CD14-positive monocyte (primary cell): Measurements from ENCODE around the gene UBR3. TPM values are rescaled to one million over a fixed set of nuclear protein-coding genes. Genes with fewer than 3 reads are reported as not detected.
"Not testable (repeated sequence)": the region's sequence is repeated elsewhere in the genome, so short reads cannot be mapped to it uniquely, and the experiment has no call there.

Experiments
- DNase-seq, 3 donors: peaks; one replicate each; pipeline ENCODE4 v3.0.0-alpha.2; 2011 to 2022
- H2AFZ ChIP-seq: 2 replicates; pipeline ENCODE4 v1.6.0; 2012; ENCODE audit warnings: mild to moderate bottlenecking, low read depth, low read length, inconsistent platforms; ENCODE audit not compliant: insufficient read depth, poor library complexity, severe bottlenecking
- H3K27ac ChIP-seq, 2 donors: 1 replicate in 1 of 2; 2 replicates in 1 of 2; pipeline ENCODE4 v1.5.1; 2012 to 2013; ENCODE audit warnings: low read length in 2 of 2, control low read depth in 1 of 2, inconsistent platforms in 1 of 2, low read depth in 1 of 2, mild to moderate bottlenecking in 1 of 2
- H3K27me3 ChIP-seq, 2 donors: one replicate each; pipeline versions ENCODE4 v1.6.0 to v1.6.1; 2011 to 2013; ENCODE audit warnings: low read length in 2 of 2; ENCODE audit not compliant: control insufficient read depth in 2 of 2, insufficient read depth in 2 of 2
- H3K36me3 ChIP-seq, 2 donors: replicated peaks in 1 of 2; 1 replicate in 1 of 2; 2 replicates in 1 of 2; pipeline versions ENCODE4 v1.5.1 to v1.6.1; 2012 to 2013; ENCODE audit warnings: low read length in 2 of 2, control low read depth in 1 of 2, inconsistent platforms in 1 of 2, mild to moderate bottlenecking in 1 of 2; ENCODE audit not compliant: insufficient read depth in 2 of 2, control insufficient read depth in 1 of 2
- H3K4me1 ChIP-seq, 2 donors: 1 replicate in 1 of 2; 2 replicates in 1 of 2; pipeline versions ENCODE4 v1.5.1 to v1.6.1; 2012 to 2013; ENCODE audit warnings: low read length in 2 of 2, control low read depth in 1 of 2, inconsistent platforms in 1 of 2, mild to moderate bottlenecking in 1 of 2, moderate library complexity in 1 of 2; ENCODE audit not compliant: insufficient read depth in 2 of 2, control insufficient read depth in 1 of 2
- H3K4me2 ChIP-seq: replicated peaks from 2 replicates; pipeline ENCODE3; 2012; ENCODE audit warnings: low read length, moderate library complexity, mild to moderate bottlenecking; ENCODE audit not compliant: poor library complexity, severe bottlenecking; ENCODE audit errors: extremely low read depth
- H3K4me3 ChIP-seq, 3 experiments: fragments of 200-600 bp in 1 of 3; sonication (generic) in 1 of 3; replicated peaks in 1 of 3; 1 replicate in 2 of 3; 2 replicates in 1 of 3; pipeline ENCODE4 v1.5.1; 2011 to 2013; ENCODE audit warnings: low read length in 3 of 3, mild to moderate bottlenecking in 3 of 3, control low read depth in 2 of 3, low read depth in 2 of 3, inconsistent platforms in 1 of 3, moderate library complexity in 1 of 3
- H3K79me2 ChIP-seq: 2 replicates; pipeline ENCODE4 v1.6.0; 2012; ENCODE audit warnings: mild to moderate bottlenecking, control low read depth, inconsistent platforms, low read length, moderate library complexity; ENCODE audit not compliant: insufficient read depth
- H3K9ac ChIP-seq: 2 replicates; pipeline ENCODE4 v1.6.0; 2017; ENCODE audit warnings: low read length, mild to moderate bottlenecking; ENCODE audit not compliant: insufficient read depth, poor library complexity, severe bottlenecking
- H3K9me3 ChIP-seq, 2 donors: replicated peaks in 1 of 2; 1 replicate in 1 of 2; 2 replicates in 1 of 2; pipeline versions ENCODE4 v1.5.1 to v1.6.1; 2012 to 2013; ENCODE audit warnings: low read length in 2 of 2, control low read depth in 1 of 2; ENCODE audit not compliant: control insufficient read depth in 1 of 2, insufficient read depth in 1 of 2
- H4K20me1 ChIP-seq: 2 replicates; pipeline ENCODE4 v1.6.0; 2012; ENCODE audit warnings: mild to moderate bottlenecking, low read length, control low read depth, moderate library complexity; ENCODE audit not compliant: insufficient read depth
- H3K27ac Mint-ChIP-seq, 7 donors: one replicate each; pipeline ENCODE4 v1.8.0; 2020; ENCODE audit warnings: mild to moderate bottlenecking in 7 of 7, mixed read lengths in 7 of 7, moderate library complexity in 6 of 7, inconsistent platforms in 2 of 7
- H3K27me3 Mint-ChIP-seq, 3 donors: one replicate each; pipeline ENCODE4 v1.8.0; 2021 to 2022; ENCODE audit warnings: low read depth in 3 of 3, mild to moderate bottlenecking in 3 of 3, mixed read lengths in 3 of 3, moderate library complexity in 3 of 3, inconsistent platforms in 1 of 3
- H3K36me3 Mint-ChIP-seq, 2 donors: one replicate each; pipeline ENCODE4 v1.8.0; 2020; ENCODE audit warnings: mixed read lengths in 2 of 2, inconsistent platforms in 1 of 2, mild to moderate bottlenecking in 1 of 2
- H3K4me1 Mint-ChIP-seq: one replicate; pipeline ENCODE4 v1.8.0; 2020; ENCODE audit warnings: mild to moderate bottlenecking, mixed read lengths
- H3K4me3 Mint-ChIP-seq, 2 donors: one replicate each; pipeline ENCODE4 v1.8.0; 2020; ENCODE audit warnings: mild to moderate bottlenecking in 2 of 2, mixed read lengths in 2 of 2, moderate library complexity in 1 of 2
- H3K9me3 Mint-ChIP-seq, 7 donors: one replicate each; pipeline ENCODE4 v1.8.0; 2020 to 2022; ENCODE audit warnings: mixed read lengths in 7 of 7, mild to moderate bottlenecking in 6 of 7, moderate library complexity in 6 of 7, inconsistent platforms in 2 of 7
- CTCF ChIP-seq: fragments of 200-600 bp; IDR thresholded peaks from one replicate; pipeline ENCODE4 v1.8.0; 2022; ENCODE audit warnings: antibody characterized with exemption, mild to moderate bottlenecking
- WGBS: methylation state at CpG from one replicate; pipeline ENCODE4 v1.1.5; 2013; ENCODE audit warnings: missing lambda C conversion rate; ENCODE audit not compliant: insufficient coverage; 5-methylcytosine and 5-hydroxymethylcytosine counted together
- intact Hi-C, 2 donors: fragments of 100-400 bp; cut with micrococcal nuclease; formaldehyde crosslinking; loops; one replicate each; pipeline versions ENCODE4 v1.15.0 to v1.15.1; 2023
- polyA plus RNA-seq, 3 donors: library from polyadenylated mRNA; depleted of rRNA in 1 of 3; unstranded in 2 of 3; stranded (reverse) in 1 of 3; fragments of 300-500 nt in 2 of 3; fragments of >200 nt in 1 of 3; fragmentation: Illumina TruSeq in 2 of 3; gene quantifications; 1 replicate in 2 of 3; 2 replicates in 1 of 3; pipeline ENCODE4 v1.2.3, GENCODE V29; 2012 to 2021

Gene UBR3
- polyA plus RNA-seq, 3 donors: 4.3 to 10.7 (median 4.7) TPM

GRCh38 chr2:169862816-169863215, 35.6 kb downstream of the UBR3 start:
- intact Hi-C loops: no loop called here
- Mint-ChIP-seq H3K9me3 (peaks cover 3 to 12% (median 7%) of the 10 kb centered on the region in 7 donors), H3K4me3 (no peak overlapping the region), H3K4me1 (no peaks in the 10 kb centered on the region), H3K36me3 (peaks cover 16 to 18% of the 10 kb centered on the region in 2 donors), H3K27ac (no peak overlapping the region), H3K27me3 (peaks cover 0 to 2% (median 0%) of the 10 kb centered on the region in 3 donors)
- no peak for TF ChIP-seq CTCF
- H3K79me2 ChIP-seq: peaks cover 38% of the 10 kb centered on the region
- H3K4me2 ChIP-seq: no peak overlapping the region
- no peak overlapping the region for H3K27ac ChIP-seq
- H3K4me1 ChIP-seq: no peaks in the 10 kb centered on the region
- DNase-seq: no peak
- no peaks in the 10 kb centered on the region for H3K36me3 ChIP-seq
- no peaks in the 10 kb centered on the region for H3K27me3 ChIP-seq
- H3K4me3 ChIP-seq: no peak overlapping the region
- peaks cover 50% of the 10 kb centered on the region for H4K20me1 ChIP-seq
- WGBS: no CpG with 5 or more reads among the region's 2 CpGs
- H2AFZ ChIP-seq: no peak overlapping the region
- H3K9me3 ChIP-seq: peaks cover 0 to 5% of the 10 kb centered on the region in 2 donors
- H3K9ac ChIP-seq: no peak overlapping the region

- Histone ChIP-seq H3K27ac (no peak overlapping the region), H3K4me1 (no peaks in the 10 kb centered on the region), H3K27me3 (no peaks in the 10 kb centered on the region), H4K20me1 (peaks cover 68% of the 10 kb centered on the region), H2AFZ (no peak overlapping the region), H3K9me3 (peaks cover 0 to 5% of the 10 kb centered on the region in 2 donors), H3K9ac (no peak overlapping the region), H3K79me2 (peaks cover 39% of the 10 kb centered on the region), H3K36me3 (no peaks in the 10 kb centered on the region), H3K4me2 (no peak overlapping the region), H3K4me3 (no peak overlapping the region)
- intact Hi-C loops: no loop called here
- TF ChIP-seq CTCF: no peak
- Mint-ChIP-seq H3K4me1 (no peaks in the 10 kb centered on the region), H3K27me3 (peaks cover 0 to 1% (median 0%) of the 10 kb centered on the region in 3 donors), H3K9me3 (peaks cover 3 to 9% (median 7%) of the 10 kb centered on the region in 7 donors), H3K4me3 (no peak overlapping the region), H3K27ac (no peak overlapping the region), H3K36me3 (peaks cover 8 to 10% of the 10 kb centered on the region in 2 donors)
- WGBS: no CpG with 5 or more reads among the region's 2 CpGs
- no peak for DNase-seq
These were observed 38.2 kb downstream of the UBR3 start for GRCh38 chr2:169865492-169865891.

- H3K4me3 Mint-ChIP-seq, intact Hi-C loops, H3K4me2 ChIP-seq, H3K9me3 Mint-ChIP-seq, H3K36me3 ChIP-seq, H3K27ac ChIP-seq, H2AFZ ChIP-seq, H3K4me3 ChIP-seq, H3K4me1 ChIP-seq, H3K27me3 Mint-ChIP-seq, H3K27ac Mint-ChIP-seq, H3K9me3 ChIP-seq, H3K9ac ChIP-seq, H3K27me3 ChIP-seq, H3K4me1 Mint-ChIP-seq, H3K36me3 Mint-ChIP-seq, DNase-seq: not testable (repeated sequence)
- Histone ChIP-seq H3K79me2 (peaks cover 33% of the 10 kb centered on the region), H4K20me1 (peaks cover 66% of the 10 kb centered on the region)
- WGBS: no CpG with 5 or more reads among the region's 6 CpGs
These were observed 39.0 kb downstream of the UBR3 start for GRCh38 chr2:169866230-169866629.
